Activated CD4-positive, alpha-beta T cell treated with anti-CD3 and anti-CD28 coated beads for 4 hours (primary cell): ENCODE data around the gene POMT2.
"Not testable (repeated sequence)": the region's sequence is repeated elsewhere in the genome, so short reads cannot be mapped to it uniquely, and the experiment has no call there.

ENCODE experiments used
- DNase-seq, 2 donors: peaks; one replicate each; pipeline ENCODE4 v3.0.0-alpha.2; 2020

POMT2 gene

DNA sequence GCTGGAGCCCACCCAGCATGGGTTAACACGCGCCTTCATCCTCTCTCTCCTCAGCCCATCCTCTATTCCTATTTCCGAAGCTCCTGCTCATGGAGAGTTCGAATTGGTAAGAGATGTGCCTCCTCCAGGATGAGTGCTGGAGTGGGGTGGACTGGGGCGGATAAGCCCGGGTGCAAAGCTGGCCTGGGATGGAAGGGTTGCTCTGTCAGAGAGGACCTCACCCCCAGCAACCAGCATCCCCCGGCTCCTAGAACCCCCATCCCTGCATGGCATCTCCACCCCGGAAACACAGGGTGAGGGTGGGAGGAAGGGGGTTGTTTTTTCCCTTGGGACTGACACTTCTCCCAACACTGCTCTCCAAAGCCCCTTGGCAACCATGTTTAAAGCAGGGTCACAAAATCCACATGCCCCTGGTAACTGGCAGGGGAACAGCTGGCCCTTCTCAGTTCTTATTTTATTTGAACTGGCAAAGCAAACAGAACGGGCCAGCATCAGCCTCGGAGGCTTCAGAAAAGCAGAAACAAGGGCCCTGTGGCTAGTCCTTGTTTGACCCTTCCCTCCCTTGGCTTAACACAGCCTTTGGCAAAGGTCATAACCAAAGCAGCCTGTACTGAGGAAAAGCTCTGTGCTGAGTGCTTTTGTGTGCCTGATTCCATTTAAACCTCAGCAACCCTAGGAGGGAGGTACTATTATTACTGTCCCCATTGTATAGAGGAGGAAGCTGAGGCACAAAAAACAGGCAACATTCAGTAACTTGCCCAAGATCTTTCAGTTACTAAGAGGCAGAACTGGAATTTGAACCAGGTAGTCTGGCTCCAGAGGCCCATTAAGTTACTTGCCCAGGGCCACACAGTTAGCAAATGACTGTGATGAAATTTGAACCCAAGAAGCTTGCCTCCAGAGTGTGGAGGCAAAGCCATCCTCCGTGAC is 4.4 kb upstream of the POMT2 start:
- DNase-seq = no peak

DNA sequence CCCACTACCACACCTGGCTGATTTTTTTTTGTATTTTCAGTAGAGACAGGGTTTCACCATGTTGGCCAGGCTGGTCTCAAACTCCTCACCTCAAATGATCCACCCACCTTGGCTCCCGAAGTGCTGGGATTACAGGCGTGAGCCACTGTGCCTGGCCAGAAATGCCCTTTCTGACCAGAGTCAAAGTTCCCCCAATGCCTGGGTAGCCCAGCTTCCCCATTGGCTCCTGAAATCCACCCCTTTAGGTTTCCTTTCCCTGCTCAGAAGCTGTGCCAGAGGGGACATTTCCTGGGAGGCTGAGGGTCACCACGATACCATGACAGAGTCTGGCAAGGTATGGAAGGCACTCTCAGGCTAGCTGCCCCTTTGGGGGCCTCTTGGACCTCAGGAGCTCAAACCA is 3.6 kb upstream of the POMT2 start:
- DNase-seq = no peak

DNA sequence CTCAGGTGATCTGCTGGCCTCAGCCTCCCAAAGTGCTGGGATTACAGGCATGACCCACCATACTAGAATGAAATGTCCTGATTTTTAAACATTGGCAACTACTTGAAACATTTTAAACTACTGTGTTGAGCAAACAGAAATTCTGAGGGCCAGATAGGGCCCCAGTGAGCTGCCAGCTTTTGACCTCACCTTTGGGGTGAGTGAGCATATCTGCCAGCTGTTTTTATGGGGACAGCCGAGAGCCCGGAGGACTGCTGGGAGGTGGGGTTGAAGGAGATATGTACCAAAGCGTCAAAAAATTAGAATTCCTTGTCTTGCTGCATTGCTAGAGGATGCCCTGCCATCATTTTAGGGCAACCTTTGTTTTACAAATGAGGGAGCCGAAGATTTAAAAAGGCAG is 2.9 kb upstream of the POMT2 start:
- DNase-seq = no peak

DNA sequence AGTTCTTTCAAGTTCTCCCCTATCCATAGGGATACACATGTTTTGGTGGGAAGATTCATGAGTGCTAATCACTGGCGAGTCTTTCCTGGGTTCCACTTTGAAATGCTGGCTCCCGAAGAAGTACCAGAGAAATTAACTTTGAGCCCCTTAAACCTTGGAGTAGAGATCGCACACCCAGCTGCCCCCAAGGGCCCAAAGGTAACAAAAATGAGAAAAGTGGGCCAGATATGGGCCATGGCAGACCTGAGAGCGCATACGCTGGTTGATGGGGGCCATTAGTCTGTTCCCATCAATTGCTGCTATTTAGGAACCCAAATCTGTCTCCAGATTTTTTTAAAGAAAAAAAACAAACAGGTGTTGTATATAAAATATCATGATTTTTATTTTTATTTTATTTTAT is 2.3 kb upstream of the POMT2 start:
- no peak for DNase-seq

DNA sequence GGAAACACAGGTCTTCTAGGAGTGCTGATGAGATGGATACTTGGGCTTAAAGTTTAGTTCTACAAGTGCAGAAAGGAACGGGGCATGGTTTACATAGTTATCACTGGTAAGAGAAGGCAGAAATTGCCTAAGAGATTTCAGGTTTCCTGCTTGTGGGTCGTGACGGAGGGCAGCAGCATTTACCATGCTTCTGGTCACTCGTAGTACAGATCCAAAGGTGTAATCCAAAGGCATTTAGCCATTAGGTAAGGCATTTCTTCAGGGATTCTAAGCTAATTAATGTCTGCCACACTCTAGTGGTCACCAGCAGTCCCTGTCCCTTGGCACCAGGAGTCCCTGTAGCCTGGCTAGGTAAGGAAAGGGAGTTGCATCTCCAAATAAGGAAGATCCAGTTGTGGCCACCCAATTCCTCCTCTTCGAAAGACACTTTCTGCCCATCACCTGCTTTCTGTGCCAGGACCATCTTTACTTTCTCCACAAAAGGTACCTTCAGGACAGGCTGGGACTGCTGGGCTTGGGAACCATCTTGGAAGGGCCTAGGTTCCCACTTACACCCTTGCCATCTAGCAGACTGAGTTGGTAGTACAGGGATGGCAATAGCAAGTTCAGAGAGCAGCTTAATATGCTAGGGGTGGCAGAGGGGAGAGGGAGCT is 1.7 kb upstream of the POMT2 start:
- no peak for DNase-seq

DNA sequence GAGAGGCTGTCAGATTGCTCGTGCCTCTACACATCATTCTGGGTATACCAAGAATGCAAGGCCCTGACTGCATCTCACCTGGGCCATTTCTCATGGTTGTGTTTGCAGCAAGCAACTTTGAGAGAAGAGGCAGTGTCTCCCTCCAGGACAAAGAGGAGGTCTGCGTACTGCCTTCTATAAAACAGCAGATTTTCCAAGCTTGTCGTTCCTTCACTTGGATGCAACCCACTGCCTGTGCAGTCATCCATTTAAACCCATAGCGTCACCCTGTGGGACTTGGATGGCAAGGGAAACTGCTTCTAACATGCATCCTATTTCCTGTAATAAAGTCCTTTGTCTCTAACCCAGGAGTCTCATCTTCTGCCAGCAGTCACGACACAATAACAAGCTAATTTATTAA is 1.3 kb downstream of the POMT2 start:
- no peak for DNase-seq

DNA sequence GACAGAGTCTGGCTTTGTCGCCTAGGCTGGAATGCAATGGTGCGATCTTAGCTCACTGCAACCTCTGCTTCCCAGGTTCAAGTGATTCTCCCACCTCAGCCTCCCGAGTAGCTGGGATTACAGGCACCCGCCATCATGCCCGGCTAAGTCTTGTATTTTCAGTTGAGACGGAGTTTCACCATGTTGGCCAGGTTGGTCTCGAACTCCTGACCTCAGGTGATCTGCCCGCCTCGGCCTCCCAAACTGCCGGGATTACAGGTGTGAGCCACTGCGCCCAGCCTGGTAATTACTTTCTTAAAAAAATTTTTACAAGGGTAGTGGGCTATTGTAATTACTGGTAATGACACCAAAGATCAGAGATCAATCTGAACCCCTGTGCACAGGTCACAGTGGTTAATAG is 1.9 kb downstream of the POMT2 start:
- not testable (repeated sequence) for DNase-seq

DNA sequence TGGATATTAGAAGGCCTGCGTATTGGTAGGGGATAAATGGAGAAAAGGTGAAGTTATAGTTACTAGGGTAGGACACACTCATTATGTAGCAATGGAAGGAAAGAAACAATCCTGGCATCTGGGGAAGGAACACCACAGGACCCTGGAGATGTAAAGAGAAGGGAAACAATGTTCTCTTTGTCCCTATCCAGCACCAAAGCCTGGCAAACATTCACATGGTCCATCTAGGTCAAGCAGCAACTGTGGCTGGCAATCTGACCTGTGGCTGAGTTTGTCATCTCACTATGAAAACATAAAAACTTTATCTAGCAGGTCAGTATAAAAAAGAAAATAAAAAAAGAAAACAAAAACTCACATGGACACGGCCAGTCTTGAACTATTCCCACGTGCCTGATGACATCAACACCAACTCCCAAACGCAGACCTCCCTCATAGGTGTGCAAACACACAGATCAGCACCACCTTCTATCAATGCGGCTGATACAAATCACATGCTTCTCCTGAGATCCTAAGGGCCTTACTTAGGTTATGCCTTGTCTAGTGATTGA is 2.6 kb downstream of the POMT2 start:
- DNase-seq = no peak

DNA sequence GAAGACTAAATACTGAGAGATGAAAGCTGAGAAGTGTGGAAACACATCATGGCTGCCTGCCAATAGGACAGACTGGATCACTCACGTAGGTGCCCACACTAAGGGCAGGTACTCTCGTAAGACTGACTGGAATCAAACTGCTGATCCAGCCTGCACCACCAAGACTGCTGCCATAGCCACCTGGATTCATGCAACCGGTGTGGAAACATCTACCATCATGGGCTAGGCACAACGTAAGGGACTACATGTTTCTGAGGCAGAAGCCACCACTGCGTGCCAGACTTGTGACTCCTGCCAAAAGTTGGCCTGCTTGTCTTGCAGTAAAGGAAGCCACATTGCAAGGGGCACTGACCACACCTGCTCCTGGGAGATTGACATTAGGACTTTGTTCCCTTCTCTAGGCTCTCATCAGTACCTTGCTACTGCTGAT is 3.8 kb downstream of the POMT2 start:
- DNase-seq = no peak

DNA sequence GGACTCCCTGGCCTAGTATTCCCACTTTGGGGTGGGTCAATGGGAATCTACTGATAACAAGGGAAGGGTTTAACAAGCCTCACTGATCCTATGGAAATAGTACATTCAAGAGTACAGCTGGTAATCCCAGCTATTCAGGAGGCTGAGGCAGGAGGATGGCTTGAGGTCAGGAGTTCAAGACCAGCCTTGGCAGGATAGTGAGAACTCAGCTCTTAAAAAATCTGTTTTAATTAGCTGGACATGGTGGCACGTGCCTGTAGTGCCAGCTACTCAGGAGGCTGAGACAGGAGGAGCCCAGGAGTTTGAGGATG is 4.5 kb downstream of the POMT2 start:
- no peak for DNase-seq

DNA sequence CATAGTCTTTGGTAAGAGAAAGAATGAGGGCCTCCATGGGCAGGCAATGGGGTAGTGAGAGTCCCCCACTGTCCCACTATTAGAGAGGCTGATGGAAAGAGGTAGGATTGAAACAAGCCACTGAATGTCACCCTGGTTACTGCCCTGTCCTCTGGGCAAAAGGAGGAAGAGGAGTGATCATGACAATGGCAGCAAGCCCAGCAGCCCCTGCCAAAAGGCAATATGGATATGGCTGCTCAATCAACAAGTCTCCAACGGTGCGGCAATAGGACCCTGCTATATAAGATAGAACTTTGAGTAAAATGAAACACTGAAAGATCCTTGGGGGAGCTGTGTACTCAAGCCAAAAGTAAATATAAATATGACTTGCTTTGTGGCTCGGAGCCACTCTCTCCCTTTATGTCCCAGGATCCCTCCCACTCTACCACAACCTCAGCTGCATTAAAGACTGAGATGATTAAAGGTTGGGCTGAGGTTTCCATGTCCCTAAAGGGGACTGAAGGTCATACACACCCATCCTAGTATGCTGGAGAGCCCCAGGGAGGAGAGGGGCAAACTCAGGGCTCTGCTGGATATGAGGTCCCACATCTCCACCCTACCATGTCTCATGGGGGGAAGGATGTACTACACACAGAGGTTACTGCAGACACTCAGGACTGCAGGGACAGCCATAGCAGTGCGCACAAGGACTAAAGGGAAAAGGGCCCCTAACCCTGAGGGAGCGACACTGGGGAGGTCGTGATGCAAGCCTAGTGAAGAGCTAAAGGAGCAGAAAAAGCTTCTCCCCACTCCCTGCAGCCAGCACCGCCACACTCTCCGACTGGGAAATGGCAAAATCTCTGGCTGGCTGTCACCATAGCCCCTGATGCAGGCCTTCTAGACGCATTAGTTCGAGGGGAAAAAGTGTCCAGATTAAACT is 5.9 kb downstream of the POMT2 start:
- DNase-seq = no peak

DNA sequence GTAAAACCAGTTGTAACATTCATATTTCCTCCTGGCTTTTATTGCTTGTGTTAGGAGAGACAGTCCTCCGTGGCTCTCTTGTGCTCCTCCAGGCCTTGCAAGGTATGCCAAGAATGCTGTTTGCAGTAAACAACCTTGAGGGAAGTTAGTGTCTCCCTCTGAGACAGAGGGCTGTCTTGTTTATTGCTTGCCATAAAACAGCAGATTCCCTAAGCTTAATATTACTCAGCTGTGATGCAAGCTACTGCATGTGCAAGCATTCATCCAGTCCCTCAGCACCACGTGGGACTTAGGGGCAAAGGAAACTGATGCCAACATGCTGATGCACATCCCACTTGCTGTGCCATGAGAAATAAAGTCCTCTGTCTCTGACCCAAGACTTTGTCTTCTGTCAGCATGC is 6.6 kb downstream of the POMT2 start:
- no peak for DNase-seq

DNA sequence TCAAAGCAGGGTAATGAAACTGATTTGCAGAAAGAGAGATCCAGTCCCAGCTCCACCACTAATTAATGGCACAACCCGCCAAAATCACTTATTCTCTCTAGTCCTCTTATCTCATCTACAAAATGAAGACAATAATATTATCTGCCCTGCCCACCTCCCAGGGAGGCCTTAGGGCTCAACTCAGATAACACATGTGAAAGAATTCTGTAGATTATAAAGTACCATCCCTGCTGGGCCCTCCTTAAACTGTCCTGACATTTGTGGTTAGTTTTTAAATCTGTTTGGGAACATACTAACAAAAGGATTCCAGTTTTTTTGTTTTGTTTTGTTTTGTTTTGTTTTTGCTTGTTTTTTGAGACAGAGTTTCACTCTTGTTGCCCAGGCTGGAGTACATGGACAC is 7.3 kb downstream of the POMT2 start:
- DNase-seq = no peak

DNA sequence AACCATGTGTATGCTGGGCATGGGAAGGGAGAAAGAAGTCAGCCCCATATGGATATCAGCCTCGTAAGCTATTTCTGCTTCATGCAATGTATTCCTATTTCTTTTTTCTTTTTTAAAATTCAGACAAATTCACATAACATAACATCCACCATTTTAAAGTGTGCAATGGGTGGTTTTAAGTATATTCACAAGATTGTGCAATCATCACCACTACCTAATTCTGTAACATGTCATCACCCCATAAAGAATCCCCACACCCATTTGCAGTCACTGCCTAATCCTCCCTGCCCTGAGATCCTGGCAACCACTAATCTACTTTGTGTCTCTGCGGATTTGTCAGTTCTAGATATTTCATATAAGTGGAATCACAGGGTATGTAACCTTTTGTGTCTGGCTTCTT is 9.5 kb downstream of the POMT2 start:
- DNase-seq = no peak

DNA sequence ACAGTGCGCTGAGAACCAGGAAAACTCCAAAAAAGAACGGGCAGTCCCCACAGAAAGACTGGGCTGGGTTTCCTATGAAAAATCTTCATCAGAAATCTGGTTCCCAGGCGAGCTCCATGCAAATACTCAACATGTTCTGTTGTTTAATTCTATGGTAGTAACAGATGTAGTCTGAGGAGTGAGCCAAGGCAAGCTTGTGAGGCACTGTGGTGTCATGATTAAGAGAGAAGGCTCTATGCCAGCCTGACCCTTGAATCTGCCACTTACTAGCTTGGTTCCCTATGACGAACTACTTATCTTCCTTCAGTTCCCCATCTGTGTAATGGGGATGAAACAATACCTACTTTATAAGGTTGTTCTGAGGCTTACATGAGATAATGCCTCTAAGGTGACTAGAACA is 10.7 kb downstream of the POMT2 start:
- no peak for DNase-seq

DNA sequence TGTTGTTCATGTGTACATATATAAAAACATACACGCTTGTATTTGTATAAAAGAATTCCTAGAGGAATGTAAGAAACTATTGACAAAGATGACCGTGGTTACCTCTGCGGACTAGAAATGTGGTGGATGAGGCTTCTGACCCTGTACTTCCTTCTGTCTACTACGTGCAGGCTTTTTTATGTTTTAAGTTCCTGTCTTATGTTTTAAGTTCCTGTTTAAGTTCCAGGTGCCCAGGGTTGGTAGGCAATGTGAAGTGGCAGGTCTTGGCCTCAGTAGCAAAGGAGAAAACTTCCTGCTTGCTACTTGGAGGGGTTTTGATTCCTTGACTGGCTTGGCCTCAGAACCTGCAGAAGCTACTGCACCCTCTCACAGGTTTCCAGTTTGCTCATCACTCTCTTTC is 11.6 kb downstream of the POMT2 start:
- DNase-seq = no peak

DNA sequence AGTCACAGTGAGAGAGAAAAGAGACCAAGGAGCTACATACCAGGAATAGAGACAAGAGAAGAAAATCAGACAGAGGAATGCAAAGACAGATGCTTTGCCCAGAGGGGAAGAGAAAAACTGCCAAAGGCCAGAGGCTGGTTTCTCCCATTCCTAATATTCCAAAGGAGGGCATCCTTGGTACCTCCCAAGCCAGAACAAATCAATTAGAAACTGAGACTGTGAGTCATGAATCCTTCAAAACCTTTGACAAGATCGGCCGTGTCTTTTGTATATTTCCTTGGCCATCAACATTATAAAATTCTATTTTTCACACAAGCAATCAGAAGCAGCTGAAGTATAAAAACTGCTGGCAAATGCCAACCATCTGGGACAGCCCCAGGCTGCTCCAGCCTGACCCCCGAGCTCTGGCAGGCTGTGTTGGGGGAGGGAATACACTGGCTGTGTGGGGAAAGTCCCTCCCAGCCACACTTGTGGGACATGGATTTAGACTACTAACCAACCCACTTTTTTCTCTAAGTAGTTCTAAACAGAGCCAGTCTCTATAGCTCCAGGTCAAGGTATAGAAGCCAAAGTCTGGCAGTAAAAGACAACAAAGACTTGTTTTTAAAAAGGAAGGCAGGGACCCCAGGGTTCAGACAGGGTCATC is 13.7 kb downstream of the POMT2 start:
- DNase-seq = no peak

DNA sequence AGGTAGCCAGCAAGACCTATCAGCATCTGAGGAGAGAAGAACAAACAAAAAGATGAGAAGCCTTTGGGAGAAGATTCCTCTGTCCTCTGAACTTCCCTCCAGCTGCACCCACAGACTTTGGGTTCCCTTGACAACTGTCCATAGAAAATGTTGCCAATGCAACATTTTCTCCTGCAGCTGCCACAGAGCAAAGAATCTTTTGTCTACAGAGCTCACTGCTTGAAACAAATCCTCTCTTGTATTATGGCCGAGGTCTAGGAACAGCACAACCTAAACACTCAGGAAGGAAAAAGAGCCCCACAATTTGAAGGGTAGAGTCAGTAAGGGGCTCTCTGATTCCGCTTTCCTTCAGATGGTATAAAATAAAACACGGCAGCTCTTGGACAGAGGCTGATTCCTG is 14.3 kb downstream of the POMT2 start:
- DNase-seq = no peak

DNA sequence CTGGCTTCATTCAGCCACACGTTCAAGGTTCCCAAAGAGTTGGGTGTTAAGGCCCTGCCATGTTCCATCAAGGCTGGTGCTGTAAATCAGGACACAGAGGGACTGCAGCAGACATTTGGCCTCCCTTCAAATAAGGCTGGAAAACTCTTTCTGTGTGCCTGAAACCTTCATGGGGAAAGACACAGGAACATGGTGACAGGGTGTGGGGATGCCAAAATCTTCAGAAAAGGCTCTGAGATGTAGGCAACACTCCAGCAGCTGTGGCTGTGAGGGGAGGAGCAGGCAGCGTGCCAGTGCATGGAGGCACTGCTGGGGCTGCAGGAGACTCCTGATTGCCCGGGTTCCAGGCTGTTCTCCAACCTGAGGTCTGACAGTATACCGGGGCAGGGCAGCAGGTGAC is 15.0 kb downstream of the POMT2 start:
- no peak for DNase-seq

DNA sequence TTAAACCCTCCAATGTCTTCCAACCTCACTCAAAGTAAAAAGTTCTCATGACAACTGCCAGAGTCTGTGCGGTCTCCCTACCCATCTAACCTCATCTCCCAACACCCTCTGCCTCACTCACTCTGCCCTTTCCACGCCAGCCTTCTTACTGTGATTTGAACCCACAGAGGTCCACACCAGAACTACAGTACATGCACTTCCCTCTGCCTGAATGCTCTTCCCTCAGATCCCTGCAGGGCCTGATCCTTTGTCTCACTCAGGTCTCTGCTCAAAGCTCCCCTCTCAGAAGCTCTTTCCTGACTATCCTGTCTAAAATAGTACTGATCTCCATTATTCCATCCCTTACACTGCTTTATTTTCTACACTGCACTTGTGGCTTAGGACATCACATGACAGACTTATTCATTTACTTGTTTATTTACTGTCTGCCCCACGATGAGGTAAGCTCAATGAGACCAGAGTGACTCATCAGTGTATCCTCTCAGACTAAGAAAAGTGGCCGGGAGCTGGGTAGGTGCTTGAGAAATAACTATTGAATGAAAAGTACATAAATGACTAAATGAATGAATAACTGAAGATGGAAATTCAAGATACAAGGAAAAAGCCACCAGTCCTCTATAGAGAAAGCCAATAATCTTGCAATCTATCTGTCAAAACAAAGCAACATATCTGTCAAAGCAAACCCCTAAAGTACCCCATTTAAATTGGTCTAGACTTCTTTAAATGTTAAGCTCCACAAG is 17.1 kb downstream of the POMT2 start:
- no peak for DNase-seq

DNA sequence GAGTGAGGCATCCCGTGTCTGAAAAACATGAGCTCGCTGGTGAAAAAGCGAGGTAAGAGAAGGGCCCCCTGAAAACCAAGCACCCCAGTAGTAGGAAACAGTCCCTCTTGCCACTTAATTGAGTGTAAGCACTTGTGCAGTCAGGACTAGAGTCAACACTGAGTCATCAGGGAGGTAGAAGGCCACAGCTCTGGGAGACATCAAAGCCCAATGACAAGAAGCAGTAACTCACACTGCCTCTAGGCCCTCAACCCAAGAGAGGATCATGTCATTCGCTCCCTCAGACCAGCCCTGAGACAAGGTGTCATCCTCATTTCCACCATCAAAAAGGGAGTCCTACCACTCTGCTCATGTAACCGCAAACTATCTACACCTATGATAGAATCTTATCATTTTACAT is 17.8 kb downstream of the POMT2 start:
- DNase-seq = peak in 1 of 2 donors; percentile 15

DNA sequence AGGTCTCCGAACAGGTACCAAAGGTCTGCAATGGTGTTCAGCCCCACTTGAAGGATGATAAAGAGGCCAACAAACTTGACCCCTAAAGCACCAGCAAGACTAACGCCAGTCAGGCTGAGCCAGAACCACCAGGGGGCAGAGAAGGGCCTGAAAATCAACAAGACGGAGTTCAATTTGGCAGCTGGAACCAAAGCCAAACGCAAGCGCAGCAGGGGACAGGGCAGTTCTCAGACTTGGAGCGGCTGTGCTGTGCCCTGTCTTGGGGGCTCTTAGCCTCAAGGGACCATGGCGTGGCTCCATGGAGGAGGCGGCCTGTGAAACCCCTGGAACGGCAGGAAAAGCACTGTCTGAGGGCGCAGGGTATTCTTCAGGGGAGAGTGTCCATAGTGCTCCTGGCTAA is 19.6 kb downstream of the POMT2 start:
- DNase-seq = peak; percentile 41 to 46
